ENCODE results near the gene BCL11A.

The BCL11A gene

GRCh38 chr2:60405271-60405919, 148.1 kb downstream of the BCL11A start:
- no peak for DNase-seq (ENCODE audit: low read depth)
